IMR-90 (cell line): ENCODE data around the gene H2BK1. TPM values are rescaled to one million over a fixed set of nuclear protein-coding genes. Genes with fewer than 3 reads are reported as not detected.

Experiments used
- ATAC-seq: fragments of 200-7000 bp; cut with Tn5 transposase; 2 replicates; pipeline ENCODE4 v1.9.1; 2020; ENCODE audit warnings: low read depth, mild to moderate bottlenecking, moderate library complexity
- BruUV-seq: library from RNA; stranded (reverse); fragments of 400-500 nt; replicated peaks from 2 replicates; lab custom pipeline; 2021; lab: Mats Ljungman, UMichigan
- CTCF ChIA-PET: fragments of 300-600 bp; formaldehyde crosslinking; extraction: SDS; loops from one replicate; lab custom pipeline; 2021; ENCODE audit warnings: antibody characterized with exemption; lab: Yijun Ruan, JAX
- POLR2A ChIA-PET: fragments of 300-600 bp; sonication (Branson Sonifier 250); formaldehyde crosslinking; loops from one replicate; lab custom pipeline; 2022; ENCODE audit warnings: antibody characterized with exemption; ENCODE audit not compliant: unreplicated experiment; lab: Charles Lee
- DNase-seq: peaks from one replicate; pipeline ENCODE4 v3.0.0; 2013
- H2AFZ ChIP-seq: replicated peaks from 2 replicates; pipeline ENCODE3; 2013; ENCODE audit warnings: low read length, mild to moderate bottlenecking; ENCODE audit not compliant: poor library complexity
- H2AK5ac ChIP-seq: 2 replicates; pipeline ENCODE4 v1.6.1; 2013; ENCODE audit warnings: low read depth, low read length, inconsistent platforms
- H2AK9ac ChIP-seq: replicated peaks from 2 replicates; pipeline ENCODE3; 2013; ENCODE audit warnings: mild to moderate bottlenecking, low read depth, low read length, moderate library complexity; ENCODE audit not compliant: poor library complexity
- H2BK120ac ChIP-seq: 2 replicates; pipeline ENCODE4 v1.6.1; 2013; ENCODE audit warnings: low read depth, low read length, inconsistent platforms
- H2BK15ac ChIP-seq: 3 replicates; pipeline ENCODE4 v1.6.1; 2013; ENCODE audit warnings: low read depth, low read length, inconsistent platforms
- H2BK20ac ChIP-seq: 2 replicates; pipeline ENCODE4 v1.6.1; 2013; ENCODE audit warnings: low read depth, mild to moderate bottlenecking, inconsistent platforms, low read length, moderate library complexity
- H2BK5ac ChIP-seq: 2 replicates; pipeline ENCODE4 v1.6.1; 2013; ENCODE audit warnings: mild to moderate bottlenecking, low read depth, low read length, inconsistent platforms; ENCODE audit not compliant: poor library complexity, severe bottlenecking
- H3K14ac ChIP-seq: replicated peaks from 2 replicates; pipeline ENCODE4 v1.6.1; 2013; ENCODE audit warnings: low read depth, low read length, inconsistent platforms
- H3K18ac ChIP-seq: 2 replicates; pipeline ENCODE4 v1.6.1; 2013; ENCODE audit warnings: low read depth, low read length, control low read depth
- H3K23ac ChIP-seq: 2 replicates; pipeline ENCODE4 v1.6.1; 2013; ENCODE audit warnings: low read depth, low read length, inconsistent platforms
- H3K27ac ChIP-seq: 2 replicates; pipeline ENCODE4 v1.5.1; 2013; ENCODE audit warnings: mild to moderate bottlenecking, control low read depth, low read length; ENCODE audit not compliant: insufficient read depth
- H3K27me3 ChIP-seq: 2 replicates; pipeline ENCODE4 v1.6.1; 2013; ENCODE audit warnings: low read length; ENCODE audit not compliant: control insufficient read depth, insufficient read depth
- H3K36me3 ChIP-seq: 2 replicates; pipeline ENCODE4 v1.6.1; 2013; ENCODE audit warnings: low read length, mixed read lengths; ENCODE audit not compliant: control insufficient read depth, insufficient read depth
- H3K4ac ChIP-seq: 2 replicates; pipeline ENCODE4 v1.6.1; 2013; ENCODE audit warnings: low read depth, low read length, inconsistent platforms
- H3K4me1 ChIP-seq: 2 replicates; pipeline ENCODE4 v1.6.1; 2013; ENCODE audit warnings: low read length, mixed read lengths; ENCODE audit not compliant: control insufficient read depth, insufficient read depth
- H3K4me2 ChIP-seq: 2 replicates; pipeline ENCODE4 v1.6.1; 2013; ENCODE audit warnings: low read depth, mild to moderate bottlenecking, control low read depth, low read length, moderate library complexity
- H3K4me3 ChIP-seq: 2 replicates; pipeline ENCODE4 v1.5.1; 2013; ENCODE audit warnings: low read depth, mild to moderate bottlenecking, control low read depth, low read length, moderate library complexity; ENCODE audit not compliant: insufficient read depth
- H3K56ac ChIP-seq: 2 replicates; pipeline ENCODE4 v1.6.1; 2013; ENCODE audit warnings: low read length, inconsistent platforms; ENCODE audit not compliant: insufficient read depth; ENCODE audit errors: extremely low read depth
- H3K79me1 ChIP-seq, 2 experiments: 2 replicates each; pipeline ENCODE4 v1.6.1; 2013; ENCODE audit warnings: low read length in 2 of 2, inconsistent platforms in 1 of 2, low read depth in 1 of 2
- H3K9ac ChIP-seq: 2 replicates; pipeline ENCODE4 v1.6.1; 2013; ENCODE audit warnings: low read depth, low read length, control low read depth
- H3K9me1 ChIP-seq: 2 replicates; pipeline ENCODE4 v1.6.1; 2013; ENCODE audit warnings: low read length, inconsistent platforms; ENCODE audit not compliant: insufficient read depth
- H3K9me3 ChIP-seq: 2 replicates; pipeline ENCODE4 v1.6.1; 2013; ENCODE audit warnings: low read length; ENCODE audit not compliant: control insufficient read depth, insufficient read depth
- H4K20me1 ChIP-seq: 2 replicates; pipeline ENCODE4 v1.6.1; 2013; ENCODE audit warnings: low read length, inconsistent platforms; ENCODE audit not compliant: insufficient read depth
- H4K5ac ChIP-seq: 2 replicates; pipeline ENCODE4 v1.6.1; 2013; ENCODE audit warnings: mild to moderate bottlenecking, low read depth, low read length, control low read depth
- H4K8ac ChIP-seq, 2 experiments: 2 replicates each; pipeline ENCODE4 v1.6.1; 2013; ENCODE audit warnings: low read depth in 2 of 2, low read length in 2 of 2, control low read depth in 1 of 2, inconsistent platforms in 1 of 2
- H4K91ac ChIP-seq: 2 replicates; pipeline ENCODE4 v1.6.1; 2013; ENCODE audit warnings: low read depth, low read length, inconsistent platforms; ENCODE audit not compliant: insufficient read depth
- BHLHE40 ChIP-seq: fragments of 150-350 bp; IDR thresholded peaks from 2 replicates; pipeline ENCODE4 v1.6.1; 2016; ENCODE audit warnings: mild to moderate bottlenecking, low read depth, low read length
- MXI1 ChIP-seq: IDR thresholded peaks from 2 replicates; pipeline ENCODE4 v1.6.1; 2012; ENCODE audit warnings: low read depth, mild to moderate bottlenecking, low read length, moderate library complexity, borderline replicate concordance
- NFE2L2 ChIP-seq: fragments of 150-350 bp; IDR thresholded peaks from 2 replicates; pipeline ENCODE4 v1.6.1; 2016; ENCODE audit warnings: low read depth, mild to moderate bottlenecking, low read length
- POLR2A ChIP-seq: IDR thresholded peaks from 2 replicates; pipeline ENCODE4 v1.6.1; 2012; ENCODE audit warnings: mild to moderate bottlenecking, low read depth, low read length
- RAD21 ChIP-seq: IDR thresholded peaks from 2 replicates; pipeline ENCODE4 v1.6.1; 2012; ENCODE audit warnings: low read length, improper control_type of control experiment
- RCOR1 ChIP-seq: IDR thresholded peaks from 2 replicates; pipeline ENCODE4 v1.6.1; 2012; ENCODE audit warnings: mild to moderate bottlenecking, low read length, improper control_type of control experiment; ENCODE audit not compliant: insufficient replicate concordance
- RFX5 ChIP-seq: IDR thresholded peaks from 2 replicates; pipeline ENCODE4 v1.8.0; 2012; ENCODE audit warnings: low read depth, mild to moderate bottlenecking, low read length, moderate library complexity
- WGBS, 2 experiments: methylation state at CpG; one replicate each; pipeline versions ENCODE4 v1.1.5 to v1.1.7; 2013; ENCODE audit warnings: missing lambda C conversion rate in 2 of 2; ENCODE audit not compliant: insufficient read length in 1 of 2; ENCODE audit errors: extremely low coverage in 2 of 2; 5-methylcytosine and 5-hydroxymethylcytosine counted together
- dilution Hi-C: fragments of 300-500 bp; cut with HindIII; formaldehyde crosslinking; loops from one replicate; pipeline ENCODE4 v1.14.3; 2018; ENCODE audit warnings: low sequenced_read_pairs; ENCODE audit not compliant: unreplicated experiment
- in situ Hi-C: fragments of 300-500 bp; cut with MboI; formaldehyde crosslinking; loops from 3 replicates; pipeline ENCODE4 v1.14.3; 2019; ENCODE audit warnings: low sequenced_read_pairs, inconsistent platforms, mixed read lengths
- intact Hi-C: fragments of 100-400 bp; cut with micrococcal nuclease; formaldehyde crosslinking; loops from 2 replicates; pipeline ENCODE4 v1.10.0; 2022
- polyA plus RNA-seq, 3 experiments: library from polyadenylated mRNA; depleted of rRNA; stranded (reverse); fragments of >200 nt; gene quantifications; 2 replicates each; pipeline ENCODE4 v1.2.3, GENCODE V29; 2012; ENCODE audit warnings: low replicate concordance in 1 of 3
- total RNA-seq: library from RNA; depleted of rRNA; stranded (reverse); fragments of >200 nt; gene quantifications from 2 replicates; pipeline ENCODE4 v1.2.3, GENCODE V29; 2012
- TF ChIP-seq, protein P1 (sequence below): fragments of 150-350 bp; IDR thresholded peaks from 2 replicates; pipeline ENCODE4 v1.6.1; 2017; ENCODE audit warnings: mild to moderate bottlenecking, antibody characterized with exemption, low read length, low read depth

The H2BK1 gene
- total and polyA plus RNA-seq, 2 of the 4 experiments (the other 2 are of a cell fraction): not detected

DNA sequence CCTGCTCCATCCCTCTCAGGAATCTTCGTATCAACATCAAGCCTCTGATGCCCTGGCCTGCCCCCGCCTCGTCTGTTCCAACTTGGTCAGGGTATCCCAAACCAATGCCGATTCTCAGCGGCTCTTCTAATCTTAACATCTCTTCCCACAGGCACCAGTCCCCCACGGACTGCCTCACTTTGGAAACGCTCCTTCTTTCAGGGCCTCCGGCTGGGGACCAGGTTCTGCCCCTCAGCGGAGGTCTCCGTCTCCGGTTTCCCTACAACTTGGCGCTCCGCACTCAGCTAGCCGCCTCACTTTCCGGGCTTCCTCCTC is 16.2 kb upstream of the H2BK1 start:
- Histone ChIP-seq H3K9me1 (peaks cover 4% of the 10 kb centered on the region), H3K4me3 (peak overlapping the region; percentile 84), H2BK20ac (no peak overlapping the region), H3K27ac (peak overlapping the region; percentile 62), H3K56ac (0 out of 2 replicates have a peak overlapping the region, but pooled peaks have one; percentile 37), H3K9me3 (no peaks in the 10 kb centered on the region), H2BK120ac (no peak overlapping the region), H4K91ac (peak overlapping the region; percentile 23), H2BK15ac (no peak overlapping the region), H3K4me1 (peaks cover 8% of the 10 kb centered on the region), H4K20me1 (no peaks in the 10 kb centered on the region), H2AFZ (peak overlapping the region; percentile 90), H2AK5ac (peak overlapping the region; percentile 37; the same call in 1 of the 2 replicates), H3K27me3 (no peaks in the 10 kb centered on the region), H3K79me1 (peaks cover 15 to 38% of the 10 kb centered on the region in 2 experiments), H3K18ac (no peak overlapping the region), H2AK9ac (peak overlapping the region; percentile 93), H2BK5ac (peak overlapping the region; percentile 30), H4K5ac (0 out of 2 replicates have a peak overlapping the region, but pooled peaks have one; percentile 14), H3K9ac (peak overlapping the region; percentile 84), H3K23ac (peak overlapping the region; percentile 18; the same call in 1 of the 2 replicates), H3K36me3 (peaks cover 28% of the 10 kb centered on the region), H4K8ac (peak overlapping the region; percentile 75 to 84), H3K14ac (peak overlapping the region; percentile 23), H3K4ac (peak overlapping the region; percentile 47; the same call in 1 of the 2 replicates), H3K4me2 (peak overlapping the region; percentile 92)
- no peak for DNase-seq
- ChIA-PET CTCF (interaction anchor here (0.6 to 1.1 kb wide), 2 partner anchors 10 to 79 kb away, joined by 3 to 4 read pairs; no protein-coding TSS in a partner anchor), POLR2A (interaction anchor here (1.2 kb wide), 1 partner anchor 21 kb away, joined by 4 read pairs; no protein-coding TSS in a partner anchor)
- in situ Hi-C loops (no loop called here), dilution Hi-C loops (no loop called here), intact Hi-C loops (no loop called here)
- WGBS, 2 experiments: 0% methylated on average over 4 of the region's 15 CpGs; no CpG with 5 or more reads in 1 of the 2 experiments
- no peak for TF ChIP-seq BHLHE40
- no peak for TF ChIP-seq RFX5
- TF ChIP-seq RCOR1: no peak
- TF ChIP-seq RAD21: no peak
- TF ChIP-seq POLR2A: no peak
- TF ChIP-seq, protein P1, sequence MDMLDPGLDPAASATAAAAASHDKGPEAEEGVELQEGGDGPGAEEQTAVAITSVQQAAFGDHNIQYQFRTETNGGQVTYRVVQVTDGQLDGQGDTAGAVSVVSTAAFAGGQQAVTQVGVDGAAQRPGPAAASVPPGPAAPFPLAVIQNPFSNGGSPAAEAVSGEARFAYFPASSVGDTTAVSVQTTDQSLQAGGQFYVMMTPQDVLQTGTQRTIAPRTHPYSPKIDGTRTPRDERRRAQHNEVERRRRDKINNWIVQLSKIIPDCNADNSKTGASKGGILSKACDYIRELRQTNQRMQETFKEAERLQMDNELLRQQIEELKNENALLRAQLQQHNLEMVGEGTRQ: no peak
- no peak for TF ChIP-seq MXI1
- no peak for TF ChIP-seq NFE2L2
- ATAC-seq: no peak; the same call in none of the 2 replicates
- BruUV-seq: no TSS peak
